ENCODE measurements around the gene RPTOR. TPM values are rescaled to one million over a fixed set of nuclear protein-coding genes. Genes with fewer than 3 reads are reported as not detected.

RPTOR gene
- polyA plus RNA-seq, 1 experiment = 10.8 TPM

GRCh38 chr17:80779961-80780380, 235.3 kb downstream of the RPTOR start:
- Histone ChIP-seq H3K27me3 (ENCODE audit: control insufficient read depth, insufficient read depth, low read length) (no peaks in the 10 kb centered on the region), H3K4me3 (ENCODE audit: low read depth, low read length) (no peak overlapping the region), H3K36me3 (ENCODE audit: control insufficient read depth, insufficient read depth, low read length) (no peaks in the 10 kb centered on the region)
- POLR2A ChIA-PET = no interaction called here
- TF ChIP-seq CTCF (IDR thresholded peaks at IDR 0.05; ENCODE audit: insufficient read depth, low read depth, low read length) = no peak
- CTCF ChIA-PET = interaction anchor here (1.1 to 1.4 kb wide), 3 partner anchors 11 to 13 kb away, joined by 3 to 8 read pairs (median 3); no protein-coding TSS in a partner anchor
- peak; percentile 77 for DNase-seq (ENCODE audit: low read depth)

GRCh38 chr17:80780381-80781198, 236.0 kb downstream of the RPTOR start:
- no peak for TF ChIP-seq CTCF (IDR thresholded peaks at IDR 0.05; ENCODE audit: insufficient read depth, low read depth, low read length)
- no peak overlapping the region for H3K4me3 ChIP-seq (ENCODE audit: low read depth, low read length)
- POLR2A ChIA-PET = no interaction called here
- CTCF ChIA-PET = interaction anchor here (1.1 to 1.4 kb wide), 4 partner anchors 9 to 13 kb away, joined by 3 to 8 read pairs (median 3); no protein-coding TSS in a partner anchor
- DNase-seq (ENCODE audit: low read depth) = peak; percentile 22
- H3K36me3 ChIP-seq (ENCODE audit: control insufficient read depth, insufficient read depth, low read length) = no peaks in the 10 kb centered on the region
- H3K27me3 ChIP-seq (ENCODE audit: control insufficient read depth, insufficient read depth, low read length) = no peaks in the 10 kb centered on the region

GRCh38 chr17:80781211-80781610, 236.6 kb downstream of the RPTOR start:
- CTCF ChIA-PET = interaction anchor here (1.1 to 1.3 kb wide), 3 partner anchors 8 to 13 kb away, joined by 3 to 8 read pairs (median 3); no protein-coding TSS in a partner anchor
- no peak overlapping the region for H3K4me3 ChIP-seq (ENCODE audit: low read depth, low read length)
- no peak for TF ChIP-seq CTCF (IDR thresholded peaks at IDR 0.05; ENCODE audit: insufficient read depth, low read depth, low read length)
- POLR2A ChIA-PET = no interaction called here
- H3K27me3 ChIP-seq (ENCODE audit: control insufficient read depth, insufficient read depth, low read length) = no peaks in the 10 kb centered on the region
- DNase-seq (ENCODE audit: low read depth) = no peak
- no peaks in the 10 kb centered on the region for H3K36me3 ChIP-seq (ENCODE audit: control insufficient read depth, insufficient read depth, low read length)

- POLR2A ChIA-PET = no interaction called here
- CTCF ChIA-PET = interaction anchor here (1.3 kb wide), 1 partner anchor 8 kb away, joined by 3 read pairs; no protein-coding TSS in a partner anchor
Observed at GRCh38 chr17:80781807-80782277, 237.2 kb downstream of the RPTOR start.

More at GRCh38 chr17:80781807-80782277, 237.2 kb downstream of the RPTOR start:
- no peak for DNase-seq (ENCODE audit: low read depth)
- H3K27me3 ChIP-seq (ENCODE audit: control insufficient read depth, insufficient read depth, low read length) = no peaks in the 10 kb centered on the region
- no peaks in the 10 kb centered on the region; the same call in 1 of the 2 replicates for H3K36me3 ChIP-seq (ENCODE audit: control insufficient read depth, insufficient read depth, low read length)
- no peak for TF ChIP-seq CTCF (IDR thresholded peaks at IDR 0.05; ENCODE audit: insufficient read depth, low read depth, low read length)
- no peak overlapping the region for H3K4me3 ChIP-seq (ENCODE audit: low read depth, low read length)

Data from BJ (cell line).